Chondrocyte (in vitro differentiated cells): ENCODE results near the gene MFAP3L. TPM values are rescaled to one million over a fixed set of nuclear protein-coding genes. Genes with fewer than 3 reads are reported as not detected.
"Not testable (repeated sequence)": the region's sequence is repeated elsewhere in the genome, so short reads cannot be mapped to it uniquely, and the experiment has no call there.

Experiments used
- DNase-seq: peaks from one replicate; pipeline ENCODE4 v3.0.0; 2021; ENCODE audit warnings: mixed read lengths, low spot score
- H3K27ac Mint-ChIP-seq: one replicate; pipeline ENCODE4 v1.8.0; 2021; ENCODE audit warnings: mild to moderate bottlenecking, moderate library complexity, mixed read lengths; ENCODE audit not compliant: unreplicated experiment
- H3K27me3 Mint-ChIP-seq: 2 replicates; pipeline ENCODE4 v1.8.0; 2021; ENCODE audit warnings: low read depth, mixed read lengths
- H3K36me3 Mint-ChIP-seq: 2 replicates; pipeline ENCODE4 v1.8.0; 2021; ENCODE audit warnings: low read depth, mixed read lengths
- H3K4me1 Mint-ChIP-seq: 2 replicates; pipeline ENCODE4 v1.8.0; 2021; ENCODE audit warnings: low read depth, mild to moderate bottlenecking, mixed read lengths
- H3K4me3 Mint-ChIP-seq: one replicate; pipeline ENCODE4 v1.8.0; 2021; ENCODE audit warnings: mild to moderate bottlenecking, moderate library complexity, mixed read lengths; ENCODE audit not compliant: unreplicated experiment
- H3K9me3 Mint-ChIP-seq: 2 replicates; pipeline ENCODE4 v1.8.0; 2021; ENCODE audit warnings: low read depth, mixed read lengths
- CTCF ChIP-seq: fragments of 200-600 bp; sonication (generic); IDR thresholded peaks from 2 replicates; pipeline ENCODE4 v1.5.0; 2021; ENCODE audit warnings: antibody characterized with exemption, mild to moderate bottlenecking, moderate library complexity
- total RNA-seq: library from RNA; stranded (reverse); gene quantifications from 3 replicates; pipeline ENCODE4 v1.2.1, GENCODE V29; 2021

MFAP3L gene
- total RNA-seq, 1 donor from 2014 or later: 13.1 TPM

DNA sequence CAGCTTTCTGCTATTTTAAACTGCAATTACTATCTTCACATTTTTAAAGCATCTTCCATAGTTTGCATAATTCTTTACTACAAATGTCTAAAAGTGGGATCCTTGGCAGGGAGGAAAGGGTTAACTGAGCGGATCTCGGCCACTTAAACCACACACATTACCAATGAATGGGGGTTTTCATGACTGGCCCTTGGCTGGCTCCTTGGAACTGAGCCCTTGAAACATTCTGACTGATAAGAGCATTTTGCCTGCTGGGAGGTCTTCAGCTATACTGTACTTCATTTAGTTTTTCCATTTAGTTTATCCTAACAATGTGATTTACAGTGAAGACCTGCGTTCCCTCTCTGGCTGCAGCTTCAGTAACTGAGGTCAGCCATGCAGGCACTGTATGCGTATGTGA is 31.7 kb upstream of the MFAP3L start:
- no peak overlapping the region for H3K27ac Mint-ChIP-seq
- peaks cover 17% of the 10 kb centered on the region for H3K36me3 Mint-ChIP-seq
- TF ChIP-seq CTCF: no peak
- DNase-seq: no peak
- no peaks in the 10 kb centered on the region for H3K4me1 Mint-ChIP-seq
- H3K27me3 Mint-ChIP-seq: no peaks in the 10 kb centered on the region
- H3K4me3 Mint-ChIP-seq: no peak overlapping the region
- no peaks in the 10 kb centered on the region for H3K9me3 Mint-ChIP-seq

GRCh38 chr4:170052919-170053318 is 26.7 kb upstream of the MFAP3L start:
- TF ChIP-seq CTCF: no peak
- Mint-ChIP-seq H3K27ac (no peak overlapping the region), H3K4me3 (no peak overlapping the region), H3K27me3 (peaks cover 9% of the 10 kb centered on the region), H3K4me1 (no peaks in the 10 kb centered on the region), H3K36me3 (peaks cover 3% of the 10 kb centered on the region), H3K9me3 (no peaks in the 10 kb centered on the region)
- DNase-seq: no peak

DNA sequence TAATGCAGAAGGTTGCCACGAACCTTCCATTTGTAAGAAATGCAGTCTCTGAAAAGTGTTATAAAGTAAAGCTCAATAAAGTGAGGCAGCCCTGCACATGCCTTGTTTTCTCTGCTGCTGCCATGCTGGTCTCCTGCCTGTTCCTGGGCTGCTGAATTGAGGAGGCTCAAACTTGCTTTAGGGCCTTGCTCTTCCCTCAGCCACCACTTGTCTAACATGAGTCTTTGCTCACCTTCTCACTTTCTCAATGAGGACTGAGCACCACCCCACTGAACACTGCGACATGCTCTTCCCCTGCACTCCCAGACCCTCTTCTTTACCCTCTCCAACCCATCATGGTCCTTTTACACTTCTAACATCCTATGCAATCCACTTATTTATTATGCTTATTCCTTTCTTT is 25.2 kb upstream of the MFAP3L start:
- Mint-ChIP-seq H3K4me3 (no peak overlapping the region), H3K36me3 (peaks cover 1% of the 10 kb centered on the region), H3K4me1 (no peaks in the 10 kb centered on the region), H3K27me3 (peaks cover 11% of the 10 kb centered on the region), H3K9me3 (no peaks in the 10 kb centered on the region), H3K27ac (no peak overlapping the region)
- no peak for TF ChIP-seq CTCF
- DNase-seq: no peak

DNA sequence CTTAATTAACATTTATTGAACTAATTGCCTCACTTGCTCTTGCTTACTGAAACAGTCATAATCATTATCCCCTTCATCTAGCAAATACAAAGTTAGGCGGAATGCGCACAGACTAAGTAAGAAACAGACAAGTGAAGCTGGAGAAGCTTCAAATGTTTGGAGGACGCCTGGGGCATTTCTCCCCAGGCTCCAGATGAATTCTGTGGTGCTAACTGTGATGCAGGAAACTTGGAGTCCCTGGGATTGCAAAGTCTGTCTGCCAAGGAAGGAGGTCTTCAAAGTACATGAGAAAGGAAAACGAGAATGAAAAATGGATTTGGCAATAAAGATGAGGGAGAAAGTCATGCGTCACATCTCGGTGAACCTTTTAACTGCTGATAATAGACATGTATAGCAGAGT is 23.6 kb upstream of the MFAP3L start:
- Mint-ChIP-seq H3K4me3 (no peak overlapping the region), H3K36me3 (peaks cover 1% of the 10 kb centered on the region), H3K4me1 (no peaks in the 10 kb centered on the region), H3K9me3 (no peaks in the 10 kb centered on the region), H3K27ac (no peak overlapping the region), H3K27me3 (peaks cover 11% of the 10 kb centered on the region)
- no peak for DNase-seq
- TF ChIP-seq CTCF: no peak

GRCh38 chr4:170047771-170048354 is 21.7 kb upstream of the MFAP3L start:
- H3K36me3 Mint-ChIP-seq: no peaks in the 10 kb centered on the region
- DNase-seq: no peak
- peaks cover 14% of the 10 kb centered on the region for H3K27me3 Mint-ChIP-seq
- peak; percentile 96 for TF ChIP-seq CTCF
- no peak overlapping the region for H3K27ac Mint-ChIP-seq
- H3K4me3 Mint-ChIP-seq: no peak overlapping the region
- H3K9me3 Mint-ChIP-seq: no peaks in the 10 kb centered on the region
- H3K4me1 Mint-ChIP-seq: no peaks in the 10 kb centered on the region

DNA sequence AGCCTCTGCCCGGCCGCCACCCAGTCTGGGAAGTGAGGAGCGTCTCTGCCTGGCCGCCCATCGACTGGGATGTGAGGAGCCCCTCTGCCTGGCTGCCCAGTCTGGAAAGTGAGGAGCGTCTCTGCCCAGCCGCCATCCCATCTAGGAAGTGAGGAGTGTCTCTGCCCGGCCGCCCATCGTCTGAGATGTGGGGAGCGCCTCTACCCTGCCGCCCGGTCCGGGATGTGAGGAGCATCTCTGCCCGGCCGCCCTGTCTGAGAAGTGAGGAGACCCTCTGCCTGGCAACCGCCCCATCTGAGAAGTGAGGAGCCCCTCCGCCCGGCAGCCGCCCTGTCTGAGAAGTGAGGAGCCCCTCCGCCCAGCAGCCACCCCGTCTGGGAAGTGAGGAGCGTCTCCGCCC is 20.0 kb upstream of the MFAP3L start:
- H3K36me3 Mint-ChIP-seq, H3K4me1 Mint-ChIP-seq, DNase-seq, H3K4me3 Mint-ChIP-seq, H3K27ac Mint-ChIP-seq, H3K9me3 Mint-ChIP-seq: not testable (repeated sequence)
- H3K27me3 Mint-ChIP-seq: peaks cover 14% of the 10 kb centered on the region
